ENCODE measurements around the gene CD40.
"Not testable (repeated sequence)": the region's sequence is repeated elsewhere in the genome, so short reads cannot be mapped to it uniquely, and the experiment has no call there.

Gene CD40

DNA sequence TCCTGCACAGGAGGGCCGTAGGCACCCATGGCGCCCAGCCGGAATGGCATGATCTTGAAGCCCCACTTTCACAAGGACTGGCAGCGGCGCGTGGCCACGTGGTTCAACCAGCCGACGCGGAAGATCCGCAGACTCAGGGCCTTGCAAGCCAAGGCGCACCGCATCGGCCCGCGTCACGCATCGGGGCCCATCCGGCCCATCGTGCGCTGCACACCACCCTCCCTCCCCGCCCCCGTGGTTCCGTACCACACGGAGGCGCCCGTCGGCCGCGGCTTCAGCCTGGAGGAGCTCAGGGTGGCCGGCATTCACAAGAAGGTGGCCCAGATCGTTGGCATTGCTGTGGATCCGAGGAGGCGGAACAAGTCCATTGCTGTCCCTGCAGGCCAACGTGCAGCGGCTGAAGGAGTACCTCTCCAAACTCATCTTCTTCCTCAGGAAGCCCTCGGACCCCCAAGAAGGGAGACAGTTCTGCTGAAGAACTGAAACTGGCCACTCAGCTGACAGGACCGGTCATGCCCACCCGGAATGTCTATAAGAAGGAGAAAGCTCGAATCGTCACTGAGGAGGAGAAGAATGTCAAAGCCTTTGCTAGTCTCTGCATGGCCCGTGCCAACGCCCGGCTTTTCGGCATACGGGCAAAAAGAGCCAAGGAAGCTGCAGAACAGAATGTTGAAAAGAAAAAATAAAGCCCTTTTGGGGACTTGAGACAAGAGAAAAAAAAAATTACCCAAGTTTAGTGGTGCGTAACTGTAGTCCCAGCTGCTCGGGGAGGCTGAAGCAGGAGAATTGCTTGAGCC lies 18.4 kb upstream of the CD40 start:
- no peak for DNase-seq

- DNase-seq: not testable (repeated sequence)
Observed at GRCh38 chr20:46100444-46100843, 17.7 kb upstream of the CD40 start.

DNA sequence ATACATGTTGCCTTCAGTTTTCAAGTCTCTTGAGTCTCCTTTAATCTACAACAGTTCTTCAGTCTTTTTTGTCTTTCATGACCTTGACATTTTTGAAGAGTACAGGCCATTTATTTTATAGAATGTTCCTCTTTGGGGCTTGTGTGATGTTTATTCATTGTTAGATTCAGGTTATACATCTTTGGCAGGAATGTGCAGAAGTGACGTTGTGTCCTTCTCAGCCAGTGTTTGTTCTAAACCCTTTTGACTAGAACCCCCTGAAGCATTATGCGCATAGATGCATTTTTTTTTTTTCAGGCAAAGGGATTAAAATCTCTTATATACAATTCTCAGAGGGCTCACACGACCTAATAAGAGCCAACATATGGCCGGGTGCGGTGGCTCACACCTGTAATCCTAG lies 17.1 kb upstream of the CD40 start:
- DNase-seq: no peak

- no peak for DNase-seq
Observed at GRCh38 chr20:46101957-46102356, 16.2 kb upstream of the CD40 start.

DNA sequence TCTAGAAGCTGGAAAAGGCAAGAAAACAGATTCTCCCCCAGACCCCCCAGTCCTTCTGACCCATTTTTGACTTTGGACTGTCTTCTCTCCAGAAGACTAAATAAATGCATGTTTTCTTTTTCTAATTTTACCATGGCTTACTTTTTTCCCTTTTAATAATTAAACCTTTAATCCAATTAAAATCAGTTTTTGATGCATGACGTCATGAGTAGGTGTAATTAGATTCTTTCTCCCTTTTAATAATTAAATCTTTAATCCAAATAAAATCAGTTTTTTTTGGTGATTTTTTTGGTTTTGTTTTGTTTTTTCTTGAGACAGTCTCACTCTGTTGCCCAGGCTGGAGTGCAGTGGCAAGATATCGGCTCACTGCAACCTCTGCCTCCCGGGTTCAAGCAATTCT lies 15.2 kb upstream of the CD40 start:
- no peak for DNase-seq

DNA sequence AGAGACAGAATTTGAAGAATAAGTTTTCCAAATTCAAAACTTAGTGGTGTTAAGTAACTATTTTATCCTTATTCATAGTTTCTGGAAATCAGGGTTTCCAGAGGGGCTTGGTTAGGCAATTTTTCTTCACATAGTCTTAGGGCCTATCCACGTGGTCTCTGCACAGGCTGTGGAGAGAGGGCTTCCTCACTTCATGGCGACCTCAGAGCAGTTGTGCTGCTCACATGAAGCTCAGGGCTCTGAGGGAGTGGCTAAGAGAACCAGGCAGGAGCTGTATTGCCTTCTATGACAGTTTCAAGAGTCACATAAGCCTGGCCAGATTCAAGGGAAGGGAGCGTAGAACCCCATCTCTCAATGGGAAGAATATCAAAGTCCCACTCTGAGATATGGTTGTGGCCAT lies 13.9 kb upstream of the CD40 start:
- DNase-seq: no peak

GRCh38 chr20:46107061-46107460 lies 11.1 kb upstream of the CD40 start:
- no peak for DNase-seq

- DNase-seq: no peak
Observed at GRCh38 chr20:46108435-46108841, 9.7 kb upstream of the CD40 start.

DNA sequence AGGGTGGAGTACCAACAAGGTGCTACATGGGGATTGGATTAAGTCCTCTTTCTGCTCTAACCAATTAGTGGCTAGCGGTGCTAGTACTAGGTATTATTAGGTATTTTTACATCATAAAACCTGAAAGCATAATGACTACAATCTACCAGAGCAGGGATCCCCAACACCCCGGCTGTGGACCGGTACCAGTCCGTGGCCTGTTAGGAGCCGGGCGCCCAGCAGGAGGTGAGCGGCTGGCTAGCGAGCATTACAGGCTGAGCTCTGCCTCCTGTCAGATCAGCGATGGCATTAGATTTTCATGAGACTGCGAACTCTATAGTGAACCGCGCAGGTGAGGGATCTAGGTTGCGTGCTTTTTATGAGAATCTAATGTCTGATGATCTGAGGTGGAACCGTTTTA lies 9.1 kb upstream of the CD40 start:
- DNase-seq: no peak

DNA sequence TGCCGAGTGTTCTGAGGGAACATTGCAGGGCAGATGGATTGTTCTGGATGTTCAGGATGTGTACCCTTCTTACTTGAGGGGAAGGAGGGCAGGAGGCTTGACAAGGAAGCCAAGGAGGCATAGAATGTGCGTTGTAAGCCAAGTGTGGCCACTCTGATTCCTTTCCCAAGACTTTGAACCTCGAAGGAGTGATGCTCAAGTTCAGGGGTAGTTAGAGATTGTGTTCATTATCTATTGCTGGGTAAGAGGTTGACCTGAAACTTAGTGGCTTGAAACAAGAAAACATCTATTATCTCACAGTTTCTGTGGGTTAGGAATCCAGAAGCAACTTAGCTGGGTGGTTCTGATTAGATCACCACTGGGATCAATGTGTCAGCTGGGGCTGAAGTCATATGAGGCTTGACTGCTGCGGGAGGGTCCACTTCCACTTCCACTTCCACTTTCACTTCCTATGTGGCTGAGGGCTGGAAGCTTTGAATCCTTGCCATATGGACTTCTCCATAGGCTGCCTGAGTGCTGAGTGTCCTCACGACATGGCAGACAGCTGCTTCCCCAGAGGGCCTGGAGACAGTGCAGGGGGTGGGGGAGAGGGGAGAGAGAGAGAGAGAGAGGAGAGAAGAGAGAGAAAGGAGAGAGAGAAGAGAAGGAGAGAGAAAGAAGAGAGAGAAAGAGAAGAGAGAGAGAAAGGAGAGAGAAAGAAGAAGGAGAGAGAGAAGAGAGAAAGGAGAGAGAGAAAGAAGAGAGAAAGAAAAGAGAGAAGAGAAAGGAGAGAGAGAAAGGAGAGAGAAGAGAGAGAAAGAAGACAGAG lies 6.9 kb upstream of the CD40 start:
- DNase-seq: peak; percentile 30

DNA sequence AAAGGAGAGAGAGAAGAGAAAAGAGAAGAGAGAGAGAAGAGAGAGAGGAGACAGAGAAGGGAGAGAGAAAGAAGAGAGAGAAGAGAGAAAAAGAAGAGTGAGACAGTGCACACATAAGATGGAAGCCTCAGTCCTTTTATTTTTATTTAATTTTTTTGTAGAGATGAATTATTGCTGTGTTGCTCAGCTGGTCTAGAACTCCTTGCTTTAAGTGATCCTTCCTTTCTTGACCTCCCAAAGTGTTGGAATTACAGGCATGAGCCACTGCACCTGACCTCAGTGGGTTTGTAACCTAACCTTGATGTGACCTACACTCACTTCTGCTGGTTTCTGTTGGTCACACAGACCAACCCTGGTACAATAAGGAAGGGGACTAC lies 6.3 kb upstream of the CD40 start:
- no peak for DNase-seq

DNA sequence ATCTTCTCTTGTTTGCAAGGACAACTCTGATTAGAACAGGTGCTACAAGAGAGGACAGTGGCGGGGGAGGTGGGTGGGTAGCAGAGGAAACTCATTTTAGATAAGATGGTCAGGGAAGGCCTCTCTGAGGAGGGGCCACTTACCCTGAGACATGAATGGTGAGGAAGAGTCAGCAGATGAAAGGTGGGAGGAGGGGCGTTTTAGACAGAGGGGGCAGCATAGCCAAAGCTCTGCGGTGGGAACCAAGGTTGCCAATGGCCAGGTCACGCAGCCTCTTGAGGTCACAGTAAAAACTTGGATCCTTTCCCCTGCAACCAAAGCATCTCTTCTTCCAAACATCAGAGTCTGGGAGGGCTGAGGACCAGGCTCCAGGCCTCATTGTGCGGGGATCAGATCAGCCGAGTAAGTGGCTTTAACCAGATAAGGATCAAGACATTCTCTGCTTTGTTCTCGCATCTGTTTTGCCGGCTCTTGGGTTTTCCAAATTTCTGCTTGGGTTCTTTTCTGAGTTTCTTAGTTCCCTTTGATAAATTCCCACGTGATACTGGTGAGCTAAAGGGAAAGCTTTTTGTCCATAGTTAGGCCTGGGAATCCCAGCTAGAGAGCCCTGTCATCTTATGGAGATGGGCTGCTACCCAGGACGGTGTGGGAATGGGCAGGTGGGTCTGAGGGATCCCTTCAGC lies 5.5 kb upstream of the CD40 start:
- DNase-seq: no peak

GRCh38 chr20:46113113-46113470 lies 5.0 kb upstream of the CD40 start:
- no peak for DNase-seq

GRCh38 chr20:46114449-46114848 lies 3.7 kb upstream of the CD40 start:
- no peak for DNase-seq

DNA sequence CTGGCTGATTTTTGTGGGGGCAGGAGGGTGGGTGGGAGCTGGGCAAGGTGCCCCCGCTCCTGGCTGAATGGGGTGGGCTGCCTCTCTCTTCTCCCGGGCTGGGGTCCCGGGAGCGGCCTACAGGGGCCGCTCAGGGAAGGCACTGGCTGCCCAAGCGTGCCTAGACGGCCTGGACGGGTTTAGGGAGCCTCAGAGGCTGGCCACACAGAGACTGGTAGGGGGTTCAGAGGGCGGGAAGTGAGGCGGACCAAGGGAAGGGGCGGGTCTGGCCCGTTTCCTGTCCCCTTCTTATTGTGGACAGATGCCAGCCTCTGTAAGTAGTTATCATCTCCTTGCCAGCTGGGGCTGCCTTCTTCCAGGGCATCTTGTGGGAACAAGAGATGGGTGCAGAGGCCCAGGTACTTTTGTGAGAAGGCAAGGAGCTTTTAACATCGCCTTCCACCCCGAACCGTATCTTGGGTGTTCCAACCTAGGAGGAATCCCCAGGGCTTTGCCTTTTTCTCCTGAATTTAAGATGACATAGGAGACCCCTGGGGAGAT lies 437 bp downstream of the CD40 start:
- DNase-seq: peak; percentile 7

DNA sequence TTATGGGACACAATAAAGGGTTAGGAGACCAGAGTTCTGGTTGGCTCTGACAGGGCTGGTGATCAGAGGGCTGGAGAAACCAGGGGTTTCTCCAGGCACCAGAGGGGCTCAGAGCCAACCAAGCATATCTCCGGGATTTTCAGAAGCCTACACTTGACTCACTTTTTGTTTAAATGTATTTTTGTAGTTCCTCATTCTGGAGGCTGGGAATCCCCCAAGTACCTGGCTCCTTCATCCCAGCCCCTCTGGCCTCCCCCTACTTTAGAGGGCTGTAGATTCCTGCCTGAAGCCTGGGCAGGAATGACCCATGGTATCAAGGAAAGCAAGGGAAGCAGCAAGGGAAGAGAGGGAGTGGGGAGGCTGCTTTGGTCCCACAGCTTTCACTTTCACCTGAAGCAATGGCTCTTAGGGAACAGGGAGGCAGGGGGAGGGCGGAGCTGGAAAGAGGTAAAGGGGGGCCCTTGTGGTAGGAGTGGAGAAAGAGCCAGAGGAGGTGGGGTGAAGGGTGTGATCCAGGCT lies 973 bp downstream of the CD40 start:
- DNase-seq: no peak

GRCh38 chr20:46119547-46119946 lies 1.4 kb downstream of the CD40 start:
- no peak for DNase-seq

- no peak for DNase-seq
Observed at GRCh38 chr20:46120136-46120535, 2.0 kb downstream of the CD40 start.

GRCh38 chr20:46121184-46121930 lies 3.2 kb downstream of the CD40 start:
- no peak for DNase-seq

GRCh38 chr20:46122071-46122470 lies 4.0 kb downstream of the CD40 start:
- no peak for DNase-seq

- no peak for DNase-seq
Observed at GRCh38 chr20:46122516-46123481, 4.7 kb downstream of the CD40 start.
